ENCODE measurements around the gene PTER. TPM values are rescaled to one million over a fixed set of nuclear protein-coding genes. Genes with fewer than 3 reads are reported as not detected.

PTER gene
- total and polyA plus RNA-seq, 2 of the 4 experiments (the other 2 are of a cell fraction), result 1.9 to 5.0 TPM

DNA sequence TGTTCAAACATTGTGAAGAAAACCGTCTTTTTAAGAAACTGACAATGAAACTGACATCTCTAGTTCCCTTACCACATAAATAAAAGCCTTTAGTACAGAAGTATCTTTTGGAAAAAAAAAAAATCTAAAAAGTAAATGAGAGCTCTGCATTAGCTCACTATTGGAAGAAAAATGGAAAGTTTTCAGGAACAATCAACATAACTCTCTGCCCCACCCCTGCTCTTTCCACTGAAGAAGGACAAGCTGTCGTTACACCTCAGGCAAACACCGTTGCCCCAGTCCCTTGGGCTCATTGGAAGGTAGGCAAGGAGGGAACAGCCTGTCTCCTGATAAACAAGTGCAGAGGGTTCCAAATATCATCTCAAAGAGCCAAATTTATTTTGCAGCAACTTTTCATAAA lies 107.3 kb downstream of the PTER start:
- ATAC-seq (ENCODE audit: low read depth) (no peak), DNase-seq (no peak)
- Histone ChIP-seq H2BK120ac (ENCODE audit: low read depth, low read length) (no peak overlapping the region), H3K4me3 (ENCODE audit: insufficient read depth, low read depth, low read length) (no peak overlapping the region), H3K36me3 (ENCODE audit: control insufficient read depth, insufficient read depth, low read length) (no peaks in the 10 kb centered on the region), H3K4ac (ENCODE audit: low read depth, low read length) (no peak overlapping the region), H3K9me3 (ENCODE audit: control insufficient read depth, insufficient read depth, low read length) (no peaks in the 10 kb centered on the region), H2AFZ (replicated peaks; ENCODE audit: low read length, poor library complexity) (no peak overlapping the region), H3K79me1 (ENCODE audit: low read depth in 1 of 2, low read length in 2 of 2) (no peaks in the 10 kb centered on the region), H3K9me1 (ENCODE audit: insufficient read depth, low read length) (no peaks in the 10 kb centered on the region), H2BK5ac (ENCODE audit: low read depth, low read length, poor library complexity, severe bottlenecking) (no peak overlapping the region), H3K4me1 (ENCODE audit: control insufficient read depth, insufficient read depth, low read length) (no peaks in the 10 kb centered on the region), H3K14ac (replicated peaks; ENCODE audit: low read depth, low read length) (no peak overlapping the region), H4K20me1 (ENCODE audit: insufficient read depth, low read length) (no peaks in the 10 kb centered on the region), H4K8ac (ENCODE audit: low read depth in 2 of 2, low read length in 2 of 2) (no peak overlapping the region), H2AK9ac (replicated peaks; ENCODE audit: low read depth, low read length, poor library complexity) (no peak overlapping the region), H3K4me2 (ENCODE audit: low read depth, low read length) (no peak overlapping the region), H3K27ac (ENCODE audit: insufficient read depth, low read length) (no peak overlapping the region), H3K18ac (ENCODE audit: low read depth, low read length) (no peak overlapping the region), H4K5ac (ENCODE audit: low read depth, low read length) (no peak overlapping the region), H4K91ac (ENCODE audit: insufficient read depth, low read depth, low read length) (no peak overlapping the region), H2AK5ac (ENCODE audit: low read depth, low read length) (no peak overlapping the region), H2BK20ac (ENCODE audit: low read depth, low read length) (no peak overlapping the region), H3K27me3 (ENCODE audit: control insufficient read depth, insufficient read depth, low read length) (no peaks in the 10 kb centered on the region), H3K56ac (ENCODE audit: extremely low read depth, insufficient read depth, low read length) (no peak overlapping the region), H2BK15ac (ENCODE audit: low read depth, low read length) (no peak overlapping the region), H3K23ac (ENCODE audit: low read depth, low read length) (no peak overlapping the region), H3K9ac (ENCODE audit: low read depth, low read length) (no peak overlapping the region)
- dilution Hi-C loops (cut with HindIII; ENCODE audit: low sequenced_read_pairs, unreplicated experiment) (no loop called here), intact Hi-C loops (cut with micrococcal nuclease) (no loop called here), in situ Hi-C loops (cut with MboI; ENCODE audit: low sequenced_read_pairs) (no loop called here)
- ChIA-PET POLR2A (ENCODE audit: unreplicated experiment) (no interaction called here), CTCF (interaction anchor here (0.6 to 1.3 kb wide), 3 partner anchors 17 to 665 kb away, joined by 3 to 5 read pairs (median 4); no protein-coding TSS in a partner anchor)
- TF ChIP-seq, protein P1, sequence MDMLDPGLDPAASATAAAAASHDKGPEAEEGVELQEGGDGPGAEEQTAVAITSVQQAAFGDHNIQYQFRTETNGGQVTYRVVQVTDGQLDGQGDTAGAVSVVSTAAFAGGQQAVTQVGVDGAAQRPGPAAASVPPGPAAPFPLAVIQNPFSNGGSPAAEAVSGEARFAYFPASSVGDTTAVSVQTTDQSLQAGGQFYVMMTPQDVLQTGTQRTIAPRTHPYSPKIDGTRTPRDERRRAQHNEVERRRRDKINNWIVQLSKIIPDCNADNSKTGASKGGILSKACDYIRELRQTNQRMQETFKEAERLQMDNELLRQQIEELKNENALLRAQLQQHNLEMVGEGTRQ (IDR thresholded peaks at IDR 0.05; ENCODE audit: low read depth, low read length), result no peak
- TF ChIP-seq RCOR1 (IDR thresholded peaks at IDR 0.05; ENCODE audit: insufficient replicate concordance, low read length), result no peak
- TF ChIP-seq POLR2A (IDR thresholded peaks at IDR 0.05; ENCODE audit: low read depth, low read length), result no peak
- TF ChIP-seq FOS (IDR thresholded peaks at IDR 0.05; ENCODE audit: low read depth, low read length), result no peak
- no peak for TF ChIP-seq RAD21 (IDR thresholded peaks at IDR 0.05; ENCODE audit: low read length)
- TF ChIP-seq ELK1 (IDR thresholded peaks at IDR 0.05; ENCODE audit: borderline replicate concordance, low read depth, low read length), result no peak
- TF ChIP-seq CEBPB (IDR thresholded peaks at IDR 0.05; ENCODE audit: low read depth, low read length), result no peak
- TF ChIP-seq MXI1 (IDR thresholded peaks at IDR 0.05; ENCODE audit: borderline replicate concordance, low read depth, low read length), result no peak
- no peak for TF ChIP-seq MAFK (IDR thresholded peaks at IDR 0.05; ENCODE audit: low read depth, low read length)
- TF ChIP-seq SMC3 (IDR thresholded peaks at IDR 0.05; ENCODE audit: low read depth, low read length), result no peak
- TF ChIP-seq CHD1 (IDR thresholded peaks at IDR 0.05; ENCODE audit: low read depth, low read length), result no peak
- 40% methylated on average over 1 of the region's 3 CpGs; no CpG with 5 or more reads in 1 of the 2 experiments for WGBS, 2 experiments (ENCODE audit: extremely low coverage in 2 of 2, insufficient read length in 1 of 2)
- BruUV-seq (replicated peaks), result no TSS peak
